HFFc6 (cell line): Measurements from ENCODE around the gene PAGR1. TPM values are rescaled to one million over a fixed set of nuclear protein-coding genes. Genes with fewer than 3 reads are reported as not detected.

ENCODE experiments used
- DNase-seq: peaks from one replicate; pipeline ENCODE4 v3.0.0-alpha.2; 2018
- H3K27ac Mint-ChIP-seq: 2 replicates; pipeline ENCODE4 v1.8.0; 2020; ENCODE audit warnings: mild to moderate bottlenecking, mixed read lengths
- H3K27me3 Mint-ChIP-seq: 2 replicates; pipeline ENCODE4 v1.8.0; 2021; ENCODE audit warnings: mild to moderate bottlenecking, moderate library complexity, mixed read lengths; ENCODE audit not compliant: insufficient read depth
- H3K36me3 Mint-ChIP-seq: 2 replicates; pipeline ENCODE4 v1.8.0; 2021; ENCODE audit warnings: low read depth, mixed read lengths
- H3K4me1 Mint-ChIP-seq: 2 replicates; pipeline ENCODE4 v1.8.0; 2020; ENCODE audit warnings: low read depth, mixed read lengths
- H3K4me3 Mint-ChIP-seq: 2 replicates; pipeline ENCODE4 v1.8.0; 2020; ENCODE audit warnings: mild to moderate bottlenecking, moderate library complexity, mixed read lengths
- H3K9me3 Mint-ChIP-seq: 2 replicates; pipeline ENCODE4 v1.8.0; 2020; ENCODE audit warnings: mild to moderate bottlenecking, mixed read lengths
- CTCF ChIP-seq: fragments of 200-600 bp; sonication (generic); IDR thresholded peaks from 2 replicates; pipeline ENCODE4 v1.5.0; 2021; ENCODE audit warnings: antibody characterized with exemption, mild to moderate bottlenecking
- total RNA-seq, 6 experiments: library from RNA; stranded (reverse); fragmentation: NEBNext Ultra II Directional; extraction: Animal tissue kit (Norgen Biotek cat#: 25700); gene quantifications; 2 replicates in 1 of 6; 3 replicates in 5 of 6; pipeline ENCODE4 v1.2.3, GENCODE V29; 2021

PAGR1 gene
- total RNA-seq, 6 experiments from 2014 or later: 12.9 to 19.2 (median 17.7) TPM

GRCh38 chr16:29849505-29849904 is 33.6 kb downstream of the PAGR1 start:
- no peaks in the 10 kb centered on the region for H3K9me3 Mint-ChIP-seq
- no peak overlapping the region for H3K4me3 Mint-ChIP-seq
- peak overlapping the region; percentile 46; the same call in 1 of the 2 replicates for H3K27ac Mint-ChIP-seq
- DNase-seq: no peak
- H3K27me3 Mint-ChIP-seq: peaks cover 7% of the 10 kb centered on the region
- H3K4me1 Mint-ChIP-seq: no peaks in the 10 kb centered on the region
- peaks cover 34% of the 10 kb centered on the region for H3K36me3 Mint-ChIP-seq
- no peak for TF ChIP-seq CTCF

- Mint-ChIP-seq H3K36me3 (peaks cover 21% of the 10 kb centered on the region), H3K27ac (no peak overlapping the region), H3K27me3 (peaks cover 6% of the 10 kb centered on the region), H3K9me3 (no peaks in the 10 kb centered on the region), H3K4me1 (no peaks in the 10 kb centered on the region), H3K4me3 (no peak overlapping the region)
- no peak for TF ChIP-seq CTCF
- no peak for DNase-seq
These were observed 35.0 kb downstream of the PAGR1 start for GRCh38 chr16:29850998-29851397.

- no peak for TF ChIP-seq CTCF
- H3K4me1 Mint-ChIP-seq: peaks cover 13% of the 10 kb centered on the region
- no peak overlapping the region for H3K4me3 Mint-ChIP-seq
- H3K27ac Mint-ChIP-seq: no peak overlapping the region
- peaks cover 8% of the 10 kb centered on the region for H3K27me3 Mint-ChIP-seq
- DNase-seq: peak; percentile 50
- no peaks in the 10 kb centered on the region for H3K9me3 Mint-ChIP-seq
- peaks cover 16% of the 10 kb centered on the region for H3K36me3 Mint-ChIP-seq
These were observed 36.7 kb downstream of the PAGR1 start for GRCh38 chr16:29852654-29853053.

GRCh38 chr16:29854520-29855100 is 38.7 kb downstream of the PAGR1 start:
- Mint-ChIP-seq H3K27ac (no peak overlapping the region), H3K4me1 (peaks cover 18% of the 10 kb centered on the region), H3K4me3 (no peak overlapping the region), H3K9me3 (no peaks in the 10 kb centered on the region), H3K36me3 (peaks cover 20% of the 10 kb centered on the region), H3K27me3 (peaks cover 4% of the 10 kb centered on the region)
- 0 out of 2 replicates have a peak, but pooled peaks have one; percentile 2 for TF ChIP-seq CTCF
- DNase-seq: peak; percentile 11

- Mint-ChIP-seq H3K27me3 (peaks cover 5% of the 10 kb centered on the region), H3K4me3 (peak overlapping the region; percentile 13), H3K9me3 (no peaks in the 10 kb centered on the region), H3K4me1 (peaks cover 36% of the 10 kb centered on the region), H3K36me3 (peaks cover 17% of the 10 kb centered on the region), H3K27ac (peak overlapping the region; percentile 80)
- no peak for TF ChIP-seq CTCF
- peak; percentile 78 for DNase-seq
These were observed 41.3 kb downstream of the PAGR1 start for GRCh38 chr16:29857133-29857760.
